ENCODE data around the gene PTPRS.

Gene PTPRS

GRCh38 chr19:5355076-5355475 lies 14.5 kb upstream of the PTPRS start:
- no peak for DNase-seq (ENCODE audit: low read depth)

- no peak for DNase-seq (ENCODE audit: low read depth)
Observed at GRCh38 chr19:5354403-5354802, 13.8 kb upstream of the PTPRS start.

DNA sequence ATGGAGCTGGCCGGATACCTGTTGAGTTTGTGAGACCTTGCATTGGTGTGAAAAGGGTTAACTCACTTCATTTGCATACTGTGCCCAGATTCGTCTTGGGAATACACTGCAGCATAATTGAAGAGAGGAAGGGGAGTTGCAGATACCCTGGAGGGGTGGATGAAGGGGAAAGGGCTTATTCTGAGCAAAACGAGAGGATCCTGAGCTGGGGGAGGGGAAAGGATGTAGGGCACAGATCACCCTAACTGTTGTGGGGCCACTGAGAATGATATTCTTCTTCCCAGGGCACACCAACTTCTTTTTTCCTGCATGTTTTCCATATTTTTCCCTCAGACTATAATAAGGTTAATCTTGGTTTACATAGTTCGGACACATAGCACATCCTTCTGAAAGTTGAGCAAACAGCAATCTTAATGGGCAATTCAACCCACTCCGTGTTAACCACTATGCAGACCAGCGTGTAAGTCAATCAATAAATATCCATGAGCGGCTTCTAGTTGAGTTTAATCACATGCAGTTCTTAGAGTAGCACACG lies 11.7 kb upstream of the PTPRS start:
- no peak for DNase-seq (ENCODE audit: low read depth)

DNA sequence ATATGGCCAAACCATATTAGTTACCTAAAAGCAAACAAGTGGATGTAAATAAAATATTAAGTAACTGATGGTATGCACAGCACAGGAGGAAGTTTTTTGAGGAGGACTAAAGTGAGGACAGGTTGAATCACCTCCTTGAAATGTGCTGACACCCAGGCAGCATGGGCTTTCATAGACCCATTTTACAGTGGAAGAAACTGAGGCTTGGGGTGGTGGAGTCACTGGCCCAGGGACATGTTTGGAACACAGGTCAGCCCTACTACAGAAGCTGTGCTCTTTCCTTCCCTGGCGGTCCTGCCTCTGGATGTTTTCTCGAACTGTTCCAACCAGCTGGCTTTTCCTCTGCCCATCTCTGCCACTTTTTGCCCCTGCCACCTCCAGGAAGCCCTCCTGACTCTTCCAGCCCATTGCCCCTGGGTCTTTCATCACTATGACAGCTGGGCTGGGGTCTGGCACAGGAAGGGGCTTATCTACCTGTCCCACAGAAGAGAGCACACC lies 11.2 kb upstream of the PTPRS start:
- DNase-seq (ENCODE audit: low read depth): no peak

DNA sequence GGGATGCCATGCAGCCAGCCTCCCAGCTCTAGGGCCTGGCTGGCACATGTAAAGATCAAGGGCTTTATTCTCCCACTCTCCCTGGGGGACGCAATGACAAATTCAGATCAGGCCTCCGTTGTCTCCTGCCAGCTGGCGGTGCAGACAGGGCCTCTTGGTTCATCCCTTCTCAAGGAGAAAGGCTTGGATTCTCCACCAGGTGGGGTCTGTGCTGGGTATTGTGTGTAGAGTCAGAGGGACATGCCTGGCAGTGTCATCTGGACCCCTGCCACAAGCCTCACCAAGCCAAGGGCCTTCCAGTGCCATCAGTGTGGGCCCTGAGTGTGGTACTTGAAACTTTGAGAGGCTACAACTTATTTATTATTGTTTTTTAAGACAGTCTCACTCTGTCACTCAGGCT lies 8.4 kb upstream of the PTPRS start:
- DNase-seq (ENCODE audit: low read depth): no peak

- DNase-seq (ENCODE audit: low read depth): no peak
Observed at GRCh38 chr19:5345895-5346386, 5.3 kb upstream of the PTPRS start.

DNA sequence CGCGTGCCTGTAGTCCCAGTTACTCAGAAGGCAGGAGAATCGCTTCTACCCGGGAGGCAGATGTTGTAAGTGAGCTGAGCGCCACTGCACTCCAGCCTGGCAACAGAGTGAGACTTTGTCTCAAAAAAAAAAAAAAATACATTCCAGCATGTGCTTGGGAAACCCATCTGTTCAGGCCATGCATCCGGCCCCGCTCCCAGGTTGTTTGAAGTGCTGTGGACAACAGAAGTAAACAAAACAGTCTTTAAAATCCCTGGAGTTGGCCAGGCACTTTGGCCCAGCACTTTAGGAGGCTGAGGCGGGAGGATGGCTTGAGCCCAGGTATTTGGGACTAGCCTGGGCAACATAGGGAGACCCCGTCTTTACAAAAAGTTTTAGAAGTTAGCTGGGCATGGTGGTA lies 3.2 kb upstream of the PTPRS start:
- peak; percentile 61 for DNase-seq (ENCODE audit: low read depth)

- DNase-seq (ENCODE audit: low read depth): no peak
Observed at GRCh38 chr19:5342573-5343201, 2.1 kb upstream of the PTPRS start.

- DNase-seq (ENCODE audit: low read depth): no peak
Observed at GRCh38 chr19:5341981-5342380, 1.4 kb upstream of the PTPRS start.

DNA sequence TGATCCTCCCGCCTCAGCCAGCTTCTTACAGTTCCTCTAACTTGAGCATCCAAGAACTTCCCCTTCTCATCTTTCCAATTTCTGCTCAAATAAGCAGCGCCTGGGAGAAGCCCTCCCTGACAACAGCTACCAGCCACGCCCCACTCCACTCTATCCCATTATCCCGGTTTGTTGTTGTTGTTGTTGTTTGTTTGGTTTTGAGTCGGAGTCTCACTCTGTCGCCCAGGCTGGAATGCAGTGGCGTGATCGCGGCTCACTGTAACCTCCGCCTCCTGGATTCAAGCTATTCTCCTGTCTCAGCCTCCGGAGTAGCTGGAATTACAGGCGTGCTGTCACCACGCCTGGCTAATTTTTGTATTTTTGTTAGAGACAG lies 822 bp upstream of the PTPRS start:
- no peak for DNase-seq (ENCODE audit: low read depth)

DNA sequence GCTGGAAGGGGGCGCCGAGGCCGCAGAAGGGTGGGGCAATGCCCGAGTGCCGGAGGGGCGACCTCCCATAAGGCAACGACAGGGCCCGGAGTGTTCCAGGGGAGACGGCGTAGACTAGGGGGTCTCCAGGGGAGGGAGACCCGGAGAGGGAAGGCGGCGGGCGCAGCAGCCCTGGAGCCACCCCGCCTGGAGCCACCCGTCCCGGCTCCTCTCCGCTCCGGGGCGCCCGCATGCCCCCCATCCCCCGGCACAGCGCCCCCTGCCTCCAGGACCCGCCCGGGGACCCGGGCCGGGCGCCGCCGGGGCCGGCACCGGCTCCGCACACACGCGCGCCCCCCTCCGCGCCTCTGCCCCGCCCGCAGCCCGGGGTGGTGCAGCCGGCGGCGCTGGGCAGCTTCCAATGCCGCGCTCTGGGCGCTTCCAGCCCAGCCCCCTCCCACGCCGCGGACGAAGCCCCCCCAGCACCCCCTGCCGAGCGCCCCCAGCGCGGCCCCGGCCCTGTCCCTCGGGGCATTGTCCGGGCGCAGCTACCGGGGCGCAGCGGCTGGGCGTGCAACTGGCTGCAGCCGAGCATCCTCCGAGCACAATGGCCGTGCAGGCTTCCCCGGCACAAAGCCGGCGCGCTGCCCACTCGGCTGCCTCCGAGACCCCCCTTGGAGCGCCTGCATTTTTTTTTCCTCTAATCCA lies 519 bp downstream of the PTPRS start:
- no peak for DNase-seq (ENCODE audit: low read depth)

GRCh38 chr19:5339198-5339949 lies 1.2 kb downstream of the PTPRS start:
- no peak for DNase-seq (ENCODE audit: low read depth)

GRCh38 chr19:5338656-5339197 lies 1.9 kb downstream of the PTPRS start:
- DNase-seq (ENCODE audit: low read depth): no peak

DNA sequence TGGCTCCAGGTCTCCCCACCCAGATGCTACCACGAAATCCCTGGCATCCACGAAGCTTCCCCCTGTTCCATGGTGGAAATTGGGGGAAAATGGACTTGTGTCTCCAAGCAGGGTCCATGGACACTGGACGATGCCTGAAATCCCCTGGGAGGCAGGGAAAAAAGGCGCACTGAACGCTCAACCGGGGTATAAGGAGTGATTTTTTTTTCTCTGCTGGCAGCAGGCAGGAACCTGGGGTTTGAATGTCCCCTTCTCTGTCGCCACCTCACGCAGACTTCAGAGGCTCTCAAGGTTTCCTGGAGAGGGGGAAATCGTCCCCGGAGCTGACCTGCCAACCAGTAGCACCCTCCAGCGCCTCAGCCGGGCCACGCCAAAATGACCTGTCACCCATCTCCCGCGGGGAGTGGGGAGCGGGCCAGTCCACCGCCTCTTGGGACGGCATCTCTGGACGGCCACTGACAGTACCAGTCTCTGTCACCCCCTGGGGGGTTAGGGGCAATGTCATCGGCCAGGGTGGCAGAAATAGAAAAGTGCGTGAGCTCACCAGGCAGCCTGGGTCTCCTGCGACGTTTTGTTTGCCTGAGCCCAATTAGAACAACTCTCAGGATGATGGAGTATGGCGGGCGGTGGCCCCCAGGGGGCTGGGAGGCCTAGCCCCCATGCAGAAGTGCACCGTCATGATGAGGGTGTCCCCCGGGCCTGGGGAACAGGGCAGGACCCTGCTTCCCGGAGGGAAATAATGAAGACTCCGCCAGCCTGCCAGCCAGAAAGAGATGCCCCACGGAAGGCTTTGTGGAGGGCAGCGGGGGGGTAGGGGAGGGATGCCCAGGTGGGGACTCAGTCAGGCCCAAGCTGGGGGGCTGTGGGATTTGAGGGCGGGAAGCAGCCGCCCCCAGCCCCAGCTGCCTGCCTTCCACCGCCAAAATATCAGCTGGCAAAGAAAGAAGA lies 2.6 kb downstream of the PTPRS start:
- DNase-seq (ENCODE audit: low read depth): no peak

GRCh38 chr19:5337126-5337525 lies 3.5 kb downstream of the PTPRS start:
- no peak for DNase-seq (ENCODE audit: low read depth)

DNA sequence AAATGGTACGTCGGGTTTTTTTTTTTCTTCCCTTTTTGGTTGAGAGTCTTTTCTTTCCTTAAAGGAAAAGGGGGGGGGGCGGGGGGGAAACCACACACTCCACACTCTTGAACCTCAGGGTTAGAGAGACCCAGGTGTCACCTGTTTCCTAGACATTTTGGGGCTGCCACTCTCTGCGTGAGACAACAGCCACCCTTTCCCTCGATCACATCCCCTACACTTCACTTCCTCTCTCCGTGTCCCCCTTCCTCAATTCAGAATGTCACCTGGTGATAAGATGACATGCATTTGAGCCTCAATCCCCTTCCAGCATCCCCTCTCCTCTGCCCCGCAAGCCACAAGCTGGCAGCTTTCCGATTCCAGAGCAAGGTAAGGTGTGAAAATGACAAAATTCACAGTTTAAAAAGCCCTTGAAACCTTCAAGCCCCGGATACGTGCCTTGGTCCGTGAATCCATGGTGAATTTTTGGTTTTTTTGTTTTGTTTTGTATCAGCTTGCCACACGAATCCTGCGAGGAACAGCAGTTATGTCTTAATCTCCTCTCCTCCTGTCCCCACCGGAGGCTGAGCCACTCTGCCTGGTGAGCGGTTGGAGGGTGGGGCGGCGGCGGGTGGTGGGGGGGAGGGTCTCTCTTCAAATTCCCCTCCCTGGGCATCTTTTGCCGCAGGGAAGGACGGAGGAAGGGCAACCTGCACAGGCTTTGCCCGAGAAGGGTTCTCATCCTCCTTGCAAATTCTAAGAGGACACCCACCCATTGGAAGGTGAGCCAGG lies 4.2 kb downstream of the PTPRS start:
- DNase-seq (ENCODE audit: low read depth): no peak

DNA sequence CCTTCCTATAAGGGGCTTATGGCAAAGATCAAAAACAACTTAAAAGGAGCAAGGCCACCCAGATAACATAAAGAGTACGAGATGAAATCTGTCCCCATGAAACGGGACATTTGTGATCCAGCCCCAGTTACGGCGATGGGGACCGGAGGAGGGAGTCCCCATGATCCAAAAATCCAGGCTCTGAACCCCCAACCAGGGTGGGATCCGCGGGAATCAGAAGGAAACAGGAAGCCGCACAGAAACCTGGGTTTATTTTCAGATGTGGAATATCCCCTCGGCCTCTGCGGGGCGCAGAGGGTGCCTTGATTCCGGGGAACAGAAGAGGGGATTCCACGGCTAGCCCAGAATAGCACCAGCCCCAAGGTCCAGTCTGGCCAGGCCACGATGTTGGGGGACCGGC lies 5.0 kb downstream of the PTPRS start:
- DNase-seq (ENCODE audit: low read depth): no peak

DNA sequence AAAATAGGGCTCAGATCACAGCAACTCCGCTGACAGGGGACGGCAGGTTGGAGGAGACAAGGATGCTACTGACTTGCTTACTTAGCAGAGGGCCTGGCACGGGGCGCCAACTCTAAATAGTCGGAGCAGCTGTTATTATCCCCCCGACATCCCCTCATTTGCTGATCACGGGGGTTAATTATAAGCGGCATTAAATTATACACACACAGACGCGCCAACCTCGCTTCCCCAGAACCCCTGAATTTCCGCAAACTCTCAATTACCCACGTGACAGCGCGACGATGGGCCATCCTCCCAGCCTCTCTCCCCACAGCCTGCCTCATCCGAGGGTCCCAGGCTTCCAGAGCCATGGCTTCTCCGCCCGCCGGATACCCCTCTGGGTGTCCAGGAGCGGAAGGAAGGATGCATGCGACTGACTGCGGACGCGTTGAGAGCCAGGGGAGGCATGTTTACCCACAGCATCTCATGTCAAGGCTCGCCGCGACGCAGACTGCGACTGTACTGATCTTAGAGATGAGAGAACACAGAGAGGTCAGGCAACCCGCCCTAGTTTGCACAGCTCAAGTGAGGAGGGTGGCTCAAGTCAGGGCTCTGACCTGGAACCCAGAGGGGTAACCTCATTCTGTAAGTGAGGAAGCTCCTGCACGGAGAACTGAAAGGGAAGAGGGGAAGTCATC lies 5.7 kb downstream of the PTPRS start:
- no peak for DNase-seq (ENCODE audit: low read depth)

DNA sequence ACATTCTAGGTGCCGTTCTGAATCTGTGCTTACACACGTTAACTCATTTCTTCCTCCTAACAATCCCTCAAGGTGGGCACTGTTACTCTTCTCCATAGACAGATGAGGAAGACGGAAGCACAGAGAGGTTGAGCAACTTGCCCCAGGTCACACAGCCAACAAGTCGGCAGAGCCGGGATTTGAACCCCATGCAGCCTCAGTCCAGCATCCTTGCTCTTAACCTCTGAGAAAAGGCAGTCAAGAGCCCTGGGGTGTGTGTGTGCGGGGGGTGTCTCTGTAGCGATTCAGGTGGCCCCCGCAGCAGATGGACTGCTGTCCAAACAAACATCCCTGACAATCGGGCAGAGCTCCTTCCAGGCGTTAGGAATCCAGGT lies 6.3 kb downstream of the PTPRS start:
- DNase-seq (ENCODE audit: low read depth): no peak
